Fibroblast of lung (primary cell): ENCODE measurements around the gene IL27RA.
"Not testable (repeated sequence)": the region's sequence is repeated elsewhere in the genome, so short reads cannot be mapped to it uniquely, and the experiment has no call there.

Experiments
- CTCF ChIP-seq, 2 donors: IDR thresholded peaks in 1 of 2; conservative IDR thresholded peaks in 1 of 2; 1 replicate in 1 of 2; 2 replicates in 1 of 2; pipeline ENCODE4 v1.5.1; 2011 to 2012; ENCODE audit warnings: low read length in 2 of 2, control low read depth in 1 of 2, inconsistent platforms in 1 of 2, low read depth in 1 of 2, mild to moderate bottlenecking in 1 of 2
- EZH2 ChIP-seq: IDR thresholded peaks from 2 replicates; pipeline ENCODE4 v1.5.1; 2012; ENCODE audit warnings: low read length, control low read depth, mild to moderate bottlenecking; ENCODE audit errors: missing control alignments

- not testable (repeated sequence) for TF ChIP-seq EZH2; CTCF (conservative IDR thresholded peaks at IDR 0.05 in 1 of 2, IDR thresholded peaks at IDR 0.05 in 1 of 2; ENCODE audit: low read depth in 1 of 2, low read length in 2 of 2)
These were observed 11.8 kb upstream of the IL27RA start for GRCh38 chr19:14019739-14020138.
